GM13976 (cell line): ENCODE results near the gene MIS12.

ENCODE experiments used
- DNase-seq: peaks from one replicate; pipeline ENCODE4 v3.0.0; 2012; ENCODE audit warnings: low spot score
- in situ Hi-C: fragments of 300-500 bp; cut with MboI; formaldehyde crosslinking; loops from one replicate; pipeline ENCODE4 v1.12.0; 2022; ENCODE audit warnings: low sequenced_read_pairs, mixed read lengths, inconsistent platforms; ENCODE audit not compliant: unreplicated experiment
- TF ChIP-seq, protein P1 (sequence below): IDR thresholded peaks from 2 replicates; pipeline ENCODE4 v1.5.1; 2012; ENCODE audit warnings: borderline replicate concordance, mild to moderate bottlenecking; ENCODE audit not compliant: insufficient read depth; ENCODE audit errors: extremely low read depth, missing control alignments, control extremely low read depth

Gene MIS12

DNA sequence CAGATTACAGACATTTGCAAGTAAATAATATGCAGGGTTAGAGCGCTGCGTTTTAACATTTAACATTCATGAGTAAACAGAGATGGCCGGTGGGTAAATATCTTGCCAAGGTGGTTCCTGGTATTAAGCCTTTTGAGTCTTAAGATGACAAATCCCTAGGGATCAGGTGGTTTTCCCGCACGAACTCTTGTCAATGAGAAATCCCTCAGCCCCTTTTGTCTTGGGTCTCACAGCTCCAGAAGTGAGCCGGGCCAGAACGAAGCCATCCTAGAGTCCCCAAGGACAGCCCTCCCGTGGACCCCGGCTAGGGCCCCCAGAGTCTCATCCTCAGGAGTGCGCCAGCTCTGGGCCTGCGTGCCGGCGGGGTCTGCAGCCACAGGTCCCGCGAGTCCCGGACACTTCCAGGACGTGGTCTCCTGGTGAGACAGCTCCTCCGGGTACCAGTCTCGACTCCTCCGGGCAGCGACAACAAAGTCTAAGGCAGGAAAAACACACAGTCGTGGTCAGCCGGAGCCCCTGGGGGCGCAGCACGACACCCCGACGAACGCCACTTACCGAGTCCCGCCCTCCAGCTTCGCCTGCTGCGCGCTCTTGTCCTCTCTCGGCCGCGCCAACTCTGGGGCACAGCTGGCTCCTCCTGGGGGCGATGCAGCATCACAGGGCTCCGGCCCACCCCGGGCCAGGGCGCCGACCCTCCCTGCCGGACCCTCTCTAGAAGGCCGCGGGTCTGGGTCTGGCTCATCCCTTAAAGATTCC, 13.3 kb downstream of the MIS12 start:
- in situ Hi-C loops = no loop called here
- no peak for DNase-seq

DNA sequence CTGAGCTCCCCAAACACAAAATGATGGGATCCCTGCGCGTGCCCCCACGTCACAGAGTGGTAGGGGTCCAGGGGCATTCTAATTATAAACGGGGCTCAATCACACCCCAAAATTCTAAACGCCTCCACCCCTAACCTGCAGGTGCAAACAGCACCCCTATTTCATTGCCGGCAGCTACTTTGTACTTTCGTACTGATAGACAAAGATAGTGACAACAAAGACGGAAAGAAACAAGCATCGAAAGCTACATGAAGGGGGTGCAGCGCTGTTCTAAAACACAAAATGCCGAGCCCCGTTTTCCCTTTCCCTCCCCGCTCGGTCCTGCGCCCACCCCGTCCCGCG, 13.9 kb downstream of the MIS12 start:
- TF ChIP-seq, protein P1, sequence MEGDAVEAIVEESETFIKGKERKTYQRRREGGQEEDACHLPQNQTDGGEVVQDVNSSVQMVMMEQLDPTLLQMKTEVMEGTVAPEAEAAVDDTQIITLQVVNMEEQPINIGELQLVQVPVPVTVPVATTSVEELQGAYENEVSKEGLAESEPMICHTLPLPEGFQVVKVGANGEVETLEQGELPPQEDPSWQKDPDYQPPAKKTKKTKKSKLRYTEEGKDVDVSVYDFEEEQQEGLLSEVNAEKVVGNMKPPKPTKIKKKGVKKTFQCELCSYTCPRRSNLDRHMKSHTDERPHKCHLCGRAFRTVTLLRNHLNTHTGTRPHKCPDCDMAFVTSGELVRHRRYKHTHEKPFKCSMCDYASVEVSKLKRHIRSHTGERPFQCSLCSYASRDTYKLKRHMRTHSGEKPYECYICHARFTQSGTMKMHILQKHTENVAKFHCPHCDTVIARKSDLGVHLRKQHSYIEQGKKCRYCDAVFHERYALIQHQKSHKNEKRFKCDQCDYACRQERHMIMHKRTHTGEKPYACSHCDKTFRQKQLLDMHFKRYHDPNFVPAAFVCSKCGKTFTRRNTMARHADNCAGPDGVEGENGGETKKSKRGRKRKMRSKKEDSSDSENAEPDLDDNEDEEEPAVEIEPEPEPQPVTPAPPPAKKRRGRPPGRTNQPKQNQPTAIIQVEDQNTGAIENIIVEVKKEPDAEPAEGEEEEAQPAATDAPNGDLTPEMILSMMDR = no peak
- no peak for DNase-seq
- in situ Hi-C loops = no loop called here

More for the DNA sequence above, 13.3 kb downstream of the MIS12 start:
- TF ChIP-seq, protein P1 = no peak

DNA sequence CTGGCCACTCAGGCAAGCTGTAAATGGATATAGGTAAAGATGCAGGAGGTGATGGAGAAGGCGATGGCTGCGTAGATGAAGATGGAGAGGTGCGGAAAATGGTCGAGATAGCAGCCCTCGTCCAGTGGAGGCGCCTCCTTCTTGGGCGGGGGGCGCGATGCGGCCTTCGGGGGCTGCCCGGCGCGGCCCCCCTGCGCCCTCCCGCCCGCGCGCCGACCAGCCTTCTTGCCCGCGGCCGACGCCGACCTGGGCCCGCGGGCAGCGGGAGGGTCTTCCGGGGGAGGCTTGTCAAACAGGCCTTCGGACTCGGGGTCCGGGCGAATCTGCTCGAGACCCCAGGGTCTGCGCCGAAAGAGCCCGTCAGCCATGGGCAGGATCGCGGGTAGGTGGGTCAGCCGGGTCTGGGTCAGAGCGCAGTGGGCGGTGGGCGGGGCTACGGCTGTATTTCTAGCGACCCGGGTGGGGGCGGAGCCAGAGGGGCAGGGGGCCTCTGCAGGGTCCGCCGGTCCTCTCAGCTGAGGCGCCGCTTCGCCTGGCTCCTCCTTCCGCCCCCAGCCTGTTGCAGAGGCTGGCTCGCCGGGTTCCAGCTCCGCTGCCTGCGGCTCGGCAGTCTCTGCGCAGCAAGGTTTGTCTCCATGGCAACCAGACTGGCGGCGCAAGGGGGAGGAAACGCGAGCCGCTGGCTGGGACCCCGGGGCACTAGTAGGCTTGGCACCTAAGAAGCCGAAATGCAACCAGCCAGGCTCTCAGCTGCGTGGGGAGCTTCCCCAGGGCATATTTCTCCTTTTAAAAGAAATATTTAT, 14.4 kb downstream of the MIS12 start:
- peak; percentile 92 for DNase-seq
- in situ Hi-C loops = no loop called here
- TF ChIP-seq, protein P1 = no peak

DNA sequence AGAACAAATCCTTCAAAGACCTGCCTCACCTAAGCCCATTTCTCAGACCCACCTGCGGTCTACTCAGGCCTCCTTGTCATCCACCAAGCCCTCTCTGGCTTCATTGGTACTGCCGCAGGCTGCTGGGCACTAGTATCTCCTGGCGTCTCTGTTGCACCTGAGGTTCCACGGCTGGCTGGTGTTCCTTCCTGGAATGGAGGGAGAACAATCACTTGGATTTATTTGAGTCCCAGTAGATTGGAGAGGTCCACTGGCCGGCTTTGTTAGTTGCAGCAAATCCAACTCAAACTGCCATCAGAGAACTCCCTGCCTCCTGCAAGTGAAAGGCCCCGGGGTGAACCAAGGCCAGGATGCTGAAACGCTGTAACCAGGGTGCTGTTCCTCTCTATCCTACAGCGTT, 15.3 kb downstream of the MIS12 start:
- DNase-seq = no peak
- TF ChIP-seq, protein P1 = no peak
- in situ Hi-C loops = no loop called here

DNA sequence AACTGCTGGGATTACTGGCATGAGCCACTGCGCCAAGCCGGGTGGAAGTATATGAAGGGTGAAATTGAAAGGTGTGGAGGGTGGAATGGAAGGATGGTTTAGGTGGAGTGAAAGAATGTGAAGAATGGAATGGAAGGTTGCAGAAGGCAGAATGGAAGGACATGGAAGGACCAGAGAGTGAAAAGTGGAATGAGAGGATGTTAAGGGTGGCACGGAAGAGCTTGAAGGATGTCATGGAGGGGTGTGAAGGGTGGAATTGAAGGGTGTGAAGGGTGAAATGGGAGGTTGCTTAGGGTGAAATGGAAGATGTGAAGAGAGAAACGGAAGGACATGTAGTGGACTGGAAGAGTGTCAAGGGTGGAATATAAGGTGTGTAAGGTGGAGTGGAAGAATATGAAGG, 16.2 kb downstream of the MIS12 start:
- in situ Hi-C loops = no loop called here
- TF ChIP-seq, protein P1 = no peak
- no peak for DNase-seq

DNA sequence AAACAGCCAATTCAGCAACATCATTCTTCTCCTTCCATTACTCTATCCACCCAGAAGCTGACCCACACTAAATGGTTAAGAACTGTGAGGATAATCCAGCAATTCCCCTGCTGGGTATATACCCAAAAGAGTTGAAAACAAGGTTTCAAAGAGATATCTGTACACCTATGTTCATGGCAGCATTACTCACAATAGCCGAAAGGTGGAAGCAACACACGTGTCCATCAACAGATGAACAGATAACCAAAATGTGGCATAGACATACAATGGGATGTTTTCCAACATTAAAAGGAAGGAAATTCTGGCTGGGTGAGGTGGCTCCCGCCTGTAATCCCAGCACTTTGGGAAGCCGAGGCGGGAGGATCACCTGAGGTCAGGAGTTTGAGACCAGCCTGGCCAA, 19.9 kb downstream of the MIS12 start:
- no peak for DNase-seq
- TF ChIP-seq, protein P1 = no peak
- in situ Hi-C loops = no loop called here
